SU-DHL-6 (cell line): ENCODE results near the gene NPAS1.
"Not testable (repeated sequence)": the region's sequence is repeated elsewhere in the genome, so short reads cannot be mapped to it uniquely, and the experiment has no call there.

ENCODE experiments used
- H2AFZ ChIP-seq: fragments of 200-600 bp; sonication (generic); 2 replicates; pipeline ENCODE4 v1.6.1; 2014; ENCODE audit warnings: low read depth, mild to moderate bottlenecking, moderate library complexity, mixed read lengths, antibody characterized with exemption, low read length; ENCODE audit not compliant: severe bottlenecking
- H3F3A ChIP-seq: fragments of 200-600 bp; shearing (Covaris generic); 2 replicates; pipeline ENCODE4 v1.6.0; 2016; ENCODE audit warnings: antibody characterized with exemption, mild to moderate bottlenecking; ENCODE audit not compliant: insufficient read depth
- H3K27ac ChIP-seq: fragments of 200-600 bp; sonication (generic); 2 replicates; pipeline ENCODE4 v1.5.1; 2016; ENCODE audit warnings: low read depth, mild to moderate bottlenecking, low read length, moderate library complexity, mixed read lengths
- H3K27me3 ChIP-seq: fragments of 200-600 bp; sonication (generic), shearing (Covaris generic); 2 replicates; pipeline ENCODE4 v1.6.0; 2014; ENCODE audit warnings: mild to moderate bottlenecking, low read length
- H3K36me3 ChIP-seq: fragments of 200-600 bp; sonication (generic); 2 replicates; pipeline ENCODE4 v1.6.1; 2014; ENCODE audit warnings: mild to moderate bottlenecking, low read length, mixed read lengths
- H3K4me2 ChIP-seq: fragments of 300-600, 200-600 bp; shearing (Covaris generic), sonication (generic); 2 replicates; pipeline ENCODE4 v1.6.0; 2014; ENCODE audit warnings: low read length, low read depth, mild to moderate bottlenecking; ENCODE audit not compliant: poor library complexity, severe bottlenecking
- H3K4me3 ChIP-seq: fragments of 200-600 bp; sonication (generic); 2 replicates; pipeline ENCODE4 v1.5.1; 2014; ENCODE audit warnings: antibody characterized with exemption, low read length, mild to moderate bottlenecking, mixed read lengths; ENCODE audit not compliant: insufficient read depth, poor library complexity, severe bottlenecking
- H3K79me2 ChIP-seq: fragments of 200-600 bp; sonication (generic); 2 replicates; pipeline ENCODE4 v1.6.1; 2014; ENCODE audit warnings: mild to moderate bottlenecking, low read length, moderate library complexity; ENCODE audit not compliant: insufficient read depth
- H3K9ac ChIP-seq: fragments of 200-600 bp; sonication (generic); 2 replicates; pipeline ENCODE4 v1.7.0; 2014; ENCODE audit warnings: mild to moderate bottlenecking, low read length
- H3K9me2 ChIP-seq: fragments of 200-600 bp; sonication (generic); replicated peaks from 2 replicates; pipeline ENCODE4 v1.6.1; 2014; ENCODE audit warnings: low read length; ENCODE audit not compliant: insufficient read depth
- H3K9me3 ChIP-seq: fragments of 200-600 bp; sonication (generic); 2 replicates; pipeline ENCODE4 v1.6.1; 2014; ENCODE audit warnings: low read length, mixed read lengths; ENCODE audit not compliant: insufficient read depth
- H4K20me1 ChIP-seq: fragments of 200-600 bp; sonication (generic); 2 replicates; pipeline ENCODE4 v1.6.1; 2014; ENCODE audit warnings: low read depth, mild to moderate bottlenecking, antibody characterized with exemption, low read length, moderate library complexity, mixed read lengths
- EZH2phosphoT487 ChIP-seq: fragments of 200-600 bp; sonication (generic), shearing (Covaris generic); conservative IDR thresholded peaks from 2 replicates; pipeline ENCODE4 v1.6.1; 2018; ENCODE audit warnings: mild to moderate bottlenecking, antibody characterized with exemption, low read length, moderate library complexity, mixed read lengths
- TF ChIP-seq, protein P1 (sequence below): fragments of 200-600 bp; sonication (generic); IDR thresholded peaks from one replicate; pipeline ENCODE4 v1.5.1; 2017; ENCODE audit warnings: antibody characterized with exemption, mild to moderate bottlenecking, low read length, moderate library complexity; ENCODE audit not compliant: insufficient read depth, poor library complexity, severe bottlenecking

NPAS1 gene

DNA sequence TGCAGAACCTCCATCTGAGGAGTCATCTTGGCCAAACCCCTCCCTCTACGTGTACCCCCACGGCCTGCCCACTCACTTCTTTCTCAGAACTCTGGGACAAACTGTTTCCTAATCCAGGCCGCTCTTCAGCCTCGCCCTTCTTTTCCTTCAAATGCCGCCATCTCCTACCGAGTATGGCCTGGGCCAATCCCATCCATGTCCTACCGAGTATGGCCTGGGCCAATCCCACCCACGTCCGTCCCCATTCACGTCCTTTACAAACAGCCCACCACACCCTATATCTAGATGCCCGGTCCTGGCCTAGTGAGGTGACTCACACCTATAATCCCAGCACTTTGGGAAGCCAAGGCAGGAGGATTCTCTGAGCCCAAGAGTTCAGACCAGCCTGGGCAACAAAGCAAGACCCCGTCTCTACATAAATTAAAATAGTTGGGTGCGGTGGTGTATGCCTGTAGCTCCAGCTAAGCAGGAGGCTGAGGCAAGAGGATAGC lies 27.7 kb downstream of the NPAS1 start:
- Histone ChIP-seq H3F3A (no peaks in the 10 kb centered on the region), H3K36me3 (no peaks in the 10 kb centered on the region), H4K20me1 (no peaks in the 10 kb centered on the region), H3K27me3 (no peaks in the 10 kb centered on the region), H3K4me3 (peak overlapping the region; percentile 96), H3K9me3 (no peaks in the 10 kb centered on the region), H3K27ac (no peak overlapping the region), H2AFZ (no peak overlapping the region), H3K79me2 (peaks cover 10% of the 10 kb centered on the region), H3K9me2 (no peaks in the 10 kb centered on the region), H3K4me2 (peak overlapping the region; percentile 59), H3K9ac (no peak overlapping the region)
- TF ChIP-seq, protein P1, sequence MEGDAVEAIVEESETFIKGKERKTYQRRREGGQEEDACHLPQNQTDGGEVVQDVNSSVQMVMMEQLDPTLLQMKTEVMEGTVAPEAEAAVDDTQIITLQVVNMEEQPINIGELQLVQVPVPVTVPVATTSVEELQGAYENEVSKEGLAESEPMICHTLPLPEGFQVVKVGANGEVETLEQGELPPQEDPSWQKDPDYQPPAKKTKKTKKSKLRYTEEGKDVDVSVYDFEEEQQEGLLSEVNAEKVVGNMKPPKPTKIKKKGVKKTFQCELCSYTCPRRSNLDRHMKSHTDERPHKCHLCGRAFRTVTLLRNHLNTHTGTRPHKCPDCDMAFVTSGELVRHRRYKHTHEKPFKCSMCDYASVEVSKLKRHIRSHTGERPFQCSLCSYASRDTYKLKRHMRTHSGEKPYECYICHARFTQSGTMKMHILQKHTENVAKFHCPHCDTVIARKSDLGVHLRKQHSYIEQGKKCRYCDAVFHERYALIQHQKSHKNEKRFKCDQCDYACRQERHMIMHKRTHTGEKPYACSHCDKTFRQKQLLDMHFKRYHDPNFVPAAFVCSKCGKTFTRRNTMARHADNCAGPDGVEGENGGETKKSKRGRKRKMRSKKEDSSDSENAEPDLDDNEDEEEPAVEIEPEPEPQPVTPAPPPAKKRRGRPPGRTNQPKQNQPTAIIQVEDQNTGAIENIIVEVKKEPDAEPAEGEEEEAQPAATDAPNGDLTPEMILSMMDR = no peak
- no peak for TF ChIP-seq EZH2phosphoT487

DNA sequence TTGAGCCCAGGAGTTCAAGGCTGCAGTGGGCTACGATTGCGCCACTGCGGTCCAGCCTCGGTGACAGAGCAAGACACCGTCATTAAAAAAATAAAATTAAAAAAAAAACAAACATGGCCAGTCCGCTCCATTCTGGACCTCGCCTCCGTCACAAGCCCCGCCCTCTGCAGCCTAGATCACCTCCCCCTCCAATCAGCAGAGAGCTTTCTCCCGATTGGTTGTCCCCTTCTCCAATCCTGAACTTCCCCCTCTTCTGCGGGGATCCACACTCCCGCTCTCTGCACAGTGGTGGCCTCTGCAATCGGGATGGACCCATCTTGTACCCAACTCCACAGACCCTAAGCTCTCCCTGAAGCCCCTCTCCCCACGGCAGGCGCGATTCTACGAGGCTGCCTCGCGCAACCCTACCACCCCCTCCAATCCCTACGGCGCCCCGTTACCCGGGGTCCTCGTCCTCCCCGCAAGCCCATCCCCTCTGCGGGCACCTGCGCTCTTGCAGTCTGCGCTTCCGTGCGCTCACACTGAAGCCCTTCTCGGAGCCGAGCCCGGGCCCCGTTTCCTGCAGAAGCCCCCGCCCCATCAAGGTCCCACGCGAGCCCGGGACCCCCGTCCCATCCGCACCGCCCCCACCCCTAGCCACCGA lies 28.2 kb downstream of the NPAS1 start:
- Histone ChIP-seq H3K9me2 (no peaks in the 10 kb centered on the region), H3K4me2 (peak overlapping the region; percentile 59), H3K9ac (peak overlapping the region; percentile 86), H3K27ac (peak overlapping the region; percentile 35), H4K20me1 (no peaks in the 10 kb centered on the region), H3K4me3 (peak overlapping the region; percentile 96), H3K36me3 (no peaks in the 10 kb centered on the region), H3K27me3 (no peaks in the 10 kb centered on the region), H3K79me2 (peaks cover 10% of the 10 kb centered on the region), H2AFZ (peak overlapping the region; percentile 83), H3K9me3 (no peaks in the 10 kb centered on the region), H3F3A (no peaks in the 10 kb centered on the region)
- no peak for TF ChIP-seq EZH2phosphoT487
- TF ChIP-seq, protein P1 = no peak

DNA sequence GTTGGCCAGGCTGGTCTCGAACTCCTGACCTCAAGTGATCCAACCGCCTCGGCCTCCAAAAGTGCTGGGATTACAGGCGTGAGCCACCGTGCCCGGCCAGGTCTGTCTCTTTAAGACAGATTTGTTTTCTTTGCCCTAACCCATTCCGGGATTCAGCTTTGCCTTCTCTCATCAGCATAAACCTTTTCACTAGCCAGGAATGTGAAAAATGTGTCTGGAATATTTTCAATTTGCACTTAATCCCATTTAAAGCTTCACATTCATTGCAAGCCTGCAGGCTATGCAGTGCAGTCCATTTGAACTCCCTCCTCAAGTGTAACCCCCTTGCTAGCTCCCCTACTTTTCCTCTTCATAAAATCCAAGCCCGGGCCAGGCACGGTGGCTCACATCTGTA lies 29.7 kb downstream of the NPAS1 start:
- Histone ChIP-seq H3K4me3 (no peak overlapping the region), H3K27me3 (no peaks in the 10 kb centered on the region), H3K79me2 (peaks cover 10% of the 10 kb centered on the region), H3K9me3 (no peaks in the 10 kb centered on the region), H3K36me3 (no peaks in the 10 kb centered on the region), H2AFZ (peak overlapping the region; percentile 77), H3K4me2 (peak overlapping the region; percentile 31), H3K9ac (peak overlapping the region; percentile 29; the same call in 1 of the 2 replicates), H3K9me2 (no peaks in the 10 kb centered on the region), H4K20me1 (no peaks in the 10 kb centered on the region), H3F3A (no peaks in the 10 kb centered on the region), H3K27ac (no peak overlapping the region)
- TF ChIP-seq, protein P1 = no peak
- TF ChIP-seq EZH2phosphoT487 = no peak

DNA sequence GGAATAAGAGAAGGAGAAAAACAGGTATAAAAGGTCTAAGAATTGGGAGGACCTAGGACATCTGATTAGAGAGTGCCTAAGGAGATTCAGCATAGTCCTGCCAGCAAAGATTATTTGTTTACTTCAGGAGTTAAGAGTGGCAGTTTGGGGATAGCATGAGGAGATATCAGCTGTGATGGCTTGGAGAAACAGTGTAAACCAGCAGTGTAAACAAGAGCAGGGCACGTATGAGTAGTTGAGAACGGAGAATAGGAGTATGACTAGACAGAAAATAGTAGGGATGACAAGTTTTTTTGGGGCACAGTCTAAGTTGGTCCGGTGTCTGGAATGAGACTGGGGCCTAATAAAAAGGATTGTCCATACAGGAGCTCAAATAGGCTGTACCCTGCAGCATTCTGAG lies 30.9 kb downstream of the NPAS1 start:
- H3K27ac ChIP-seq, H3K4me2 ChIP-seq, H2AFZ ChIP-seq, H3K27me3 ChIP-seq, H3K9ac ChIP-seq, H3K9me2 ChIP-seq, H3K4me3 ChIP-seq, H4K20me1 ChIP-seq, H3K79me2 ChIP-seq, H3K9me3 ChIP-seq, H3F3A ChIP-seq, H3K36me3 ChIP-seq: not testable (repeated sequence)
